GM12891 (cell line): ENCODE measurements around the gene RSPH9.

Experiments used
- DNase-seq: peaks from one replicate; pipeline ENCODE4 v3.0.0; 2011; ENCODE audit warnings: low spot score; ENCODE audit not compliant: insufficient read length
- FAIRE-seq: peaks from 2 replicates; lab custom pipeline; 2011; peaks lifted over from hg19 to GRCh38; lab: Jason Lieb, UNC
- PAX5 ChIP-seq: IDR thresholded peaks from 2 replicates; pipeline ENCODE4 v1.6.1; 2011; ENCODE audit warnings: low read length, moderate library complexity, mild to moderate bottlenecking; ENCODE audit not compliant: insufficient read depth, severe bottlenecking
- POLR2A ChIP-seq: IDR thresholded peaks from 2 replicates; pipeline ENCODE4 v1.6.1; 2011; ENCODE audit warnings: low read depth, low read length, control low read depth
- POLR2AphosphoS5 ChIP-seq: IDR thresholded peaks from 2 replicates; pipeline ENCODE4 v1.6.1; 2011; ENCODE audit warnings: low read depth, low read length, control low read depth
- POU2F2 ChIP-seq: IDR thresholded peaks from 2 replicates; pipeline ENCODE4 v1.6.1; 2011; ENCODE audit warnings: low read depth, mild to moderate bottlenecking, control low read depth, low read length, moderate library complexity
- SPI1 ChIP-seq: IDR thresholded peaks from 2 replicates; pipeline ENCODE4 v1.6.1; 2011; ENCODE audit warnings: low read depth, low read length, control low read depth
- TAF1 ChIP-seq: IDR thresholded peaks from 2 replicates; pipeline ENCODE4 v1.6.1; 2011; ENCODE audit warnings: low read depth, low read length, control low read depth

The RSPH9 gene

DNA sequence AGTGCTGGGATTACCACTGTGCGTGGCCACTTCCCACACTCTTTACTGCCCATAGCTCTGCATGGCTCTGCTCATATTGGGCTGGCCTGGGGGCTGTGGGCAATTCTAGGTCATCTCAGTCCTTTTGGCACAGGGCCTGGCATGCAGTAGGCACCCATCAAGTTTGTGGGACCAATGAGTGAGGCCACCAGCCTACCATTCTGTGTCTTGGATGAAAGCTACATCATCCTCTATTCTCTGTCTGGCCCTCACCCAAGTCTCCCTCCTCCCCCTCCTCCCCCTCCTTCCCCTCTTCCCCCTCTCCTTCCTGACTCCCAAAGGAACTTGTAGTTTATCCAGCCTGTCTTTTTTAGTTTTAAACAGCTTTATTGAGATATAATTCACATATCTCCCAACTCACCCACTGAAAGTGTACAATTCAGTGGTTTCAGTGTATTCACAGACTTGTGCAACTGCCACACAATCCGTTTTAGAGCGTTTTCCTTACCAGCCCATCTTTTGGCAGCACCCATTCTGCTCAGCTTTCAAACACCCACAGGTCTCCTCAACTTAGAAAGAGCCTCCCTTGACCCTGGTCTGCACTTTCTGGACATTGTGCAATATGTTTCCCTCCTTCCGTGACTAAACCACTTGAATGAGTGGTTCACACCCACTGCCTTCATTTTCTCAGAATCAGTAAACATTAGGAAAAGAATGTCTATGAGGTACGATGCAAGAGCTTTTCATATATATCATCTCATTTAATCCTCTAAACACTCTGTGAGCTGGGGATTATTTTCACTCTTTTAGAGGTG, 64.2 kb downstream of the RSPH9 start:
- DNase-seq (no peak), FAIRE-seq (no peak)
- TF ChIP-seq POU2F2 = no peak
- TF ChIP-seq SPI1 = no peak
- TF ChIP-seq TAF1 = no peak
- no peak for TF ChIP-seq POLR2AphosphoS5

DNA sequence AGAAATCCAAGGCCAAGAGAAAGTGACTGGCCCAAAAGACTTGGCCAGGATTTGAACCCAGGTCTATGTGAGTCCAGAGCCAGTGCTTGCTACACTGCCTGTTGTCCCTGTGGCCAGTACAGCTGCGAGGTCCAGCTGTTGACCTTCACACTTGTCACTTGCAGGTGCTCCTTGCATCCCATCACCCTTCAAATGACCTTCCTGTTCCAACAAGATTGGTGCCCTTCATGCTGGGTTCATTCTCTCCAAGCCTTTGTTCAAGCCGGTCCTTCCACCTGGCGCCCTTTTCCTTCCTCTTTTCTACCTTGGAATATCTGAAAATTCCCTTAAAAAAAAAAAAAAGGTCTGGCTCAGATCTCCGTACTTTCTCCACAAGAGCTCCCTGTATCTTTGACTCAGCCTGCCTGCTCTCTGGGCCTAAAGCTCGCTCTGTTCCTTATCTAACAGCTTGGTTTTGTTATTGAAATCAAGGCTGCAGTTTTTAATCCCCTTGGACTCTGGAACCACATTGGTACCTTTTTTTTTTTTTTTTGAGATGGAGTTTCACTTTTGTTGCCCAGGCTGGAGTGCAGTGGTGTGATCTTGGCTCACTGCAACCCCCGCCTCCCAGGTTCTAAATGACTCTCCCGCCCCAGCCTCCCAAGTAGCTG, 64.9 kb downstream of the RSPH9 start:
- FAIRE-seq (peak; percentile 9), DNase-seq (no peak)
- TF ChIP-seq POLR2A = no peak
- TF ChIP-seq TAF1 = no peak

DNA sequence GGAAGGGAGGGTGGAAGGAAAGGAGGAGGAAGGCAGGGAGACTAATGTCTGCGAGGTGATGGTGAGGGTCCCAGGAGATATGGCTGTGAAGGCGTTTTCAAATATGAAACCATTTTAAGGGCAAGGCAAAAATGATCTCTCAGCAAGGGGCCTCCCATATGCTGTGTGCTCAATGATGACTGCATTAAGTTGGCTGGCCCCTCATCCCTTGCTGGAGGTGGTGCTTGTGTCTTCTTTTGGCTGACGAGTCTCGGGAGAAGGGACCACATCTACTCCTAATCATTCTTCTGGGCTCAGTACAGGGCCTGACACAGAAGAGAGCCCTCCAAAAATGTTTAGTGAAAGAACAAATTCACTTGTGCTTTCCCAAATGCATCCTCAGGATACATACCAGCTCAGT, 65.7 kb downstream of the RSPH9 start:
- DNase-seq = no peak
- TF ChIP-seq POLR2A (no peak), POLR2AphosphoS5 (no peak), POU2F2 (no peak), TAF1 (no peak), PAX5 (no peak), SPI1 (no peak)
- no peak for FAIRE-seq

DNA sequence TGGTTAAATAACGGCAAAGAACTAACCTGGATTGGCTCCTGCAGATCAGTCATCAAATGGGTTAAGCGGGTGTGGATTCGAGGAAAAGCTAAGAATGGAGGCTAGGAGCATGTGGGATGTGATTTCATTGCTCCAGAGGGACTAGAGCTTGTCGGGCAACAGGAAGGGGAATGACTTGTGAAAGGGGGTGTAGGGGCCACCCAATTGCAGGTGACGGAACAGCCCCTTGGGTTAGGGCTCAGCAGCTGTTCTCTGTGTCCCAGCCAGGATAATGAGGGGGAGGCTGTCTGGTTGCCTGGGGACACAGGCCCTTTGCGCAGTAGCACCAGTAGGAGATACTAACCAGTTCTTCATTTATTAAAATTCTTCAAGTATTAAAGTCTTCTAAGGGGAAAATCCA, 67.7 kb downstream of the RSPH9 start:
- DNase-seq (no peak), FAIRE-seq (no peak)
- no peak for TF ChIP-seq TAF1
- TF ChIP-seq POLR2AphosphoS5 = no peak
- TF ChIP-seq POU2F2 = no peak
- TF ChIP-seq SPI1 = no peak
- TF ChIP-seq POLR2A = no peak
- no peak for TF ChIP-seq PAX5

DNA sequence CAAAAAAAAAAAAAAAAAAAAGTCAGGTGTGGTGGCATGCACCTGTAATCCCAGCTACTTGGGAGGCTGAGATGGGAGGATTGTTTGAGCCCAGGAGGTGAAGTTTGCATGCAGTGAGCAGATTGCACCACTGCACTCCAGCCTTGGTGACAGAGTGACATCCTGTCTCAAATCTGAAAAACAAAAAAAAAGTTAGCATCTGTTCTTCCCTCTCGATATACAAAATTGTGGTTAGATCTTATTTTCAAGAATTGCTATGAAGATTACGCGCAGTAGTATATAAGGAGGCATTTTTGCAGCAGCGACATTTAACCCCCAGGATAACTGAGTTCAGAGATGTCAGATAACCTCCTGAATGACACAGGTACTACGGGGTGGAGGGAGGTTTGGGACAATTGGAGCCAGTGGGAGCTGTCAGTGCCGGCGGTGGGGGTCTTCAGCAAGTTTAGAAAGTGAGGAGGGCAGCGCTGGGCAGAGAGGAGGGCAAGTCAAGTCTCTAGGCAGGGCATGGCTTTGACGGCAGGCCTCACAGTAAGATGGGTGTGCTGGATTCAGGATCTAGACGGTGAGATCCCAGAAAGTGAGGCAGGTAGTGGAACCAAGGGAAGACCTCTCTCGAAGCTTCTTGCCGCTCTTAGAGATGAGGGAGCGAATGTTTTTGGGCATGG, 68.9 kb downstream of the RSPH9 start:
- FAIRE-seq (peak; percentile 40), DNase-seq (no peak)
- no peak for TF ChIP-seq SPI1
- TF ChIP-seq POLR2AphosphoS5 = no peak
- no peak for TF ChIP-seq POLR2A
- no peak for TF ChIP-seq POU2F2
- TF ChIP-seq PAX5 = no peak
- TF ChIP-seq TAF1 = no peak

DNA sequence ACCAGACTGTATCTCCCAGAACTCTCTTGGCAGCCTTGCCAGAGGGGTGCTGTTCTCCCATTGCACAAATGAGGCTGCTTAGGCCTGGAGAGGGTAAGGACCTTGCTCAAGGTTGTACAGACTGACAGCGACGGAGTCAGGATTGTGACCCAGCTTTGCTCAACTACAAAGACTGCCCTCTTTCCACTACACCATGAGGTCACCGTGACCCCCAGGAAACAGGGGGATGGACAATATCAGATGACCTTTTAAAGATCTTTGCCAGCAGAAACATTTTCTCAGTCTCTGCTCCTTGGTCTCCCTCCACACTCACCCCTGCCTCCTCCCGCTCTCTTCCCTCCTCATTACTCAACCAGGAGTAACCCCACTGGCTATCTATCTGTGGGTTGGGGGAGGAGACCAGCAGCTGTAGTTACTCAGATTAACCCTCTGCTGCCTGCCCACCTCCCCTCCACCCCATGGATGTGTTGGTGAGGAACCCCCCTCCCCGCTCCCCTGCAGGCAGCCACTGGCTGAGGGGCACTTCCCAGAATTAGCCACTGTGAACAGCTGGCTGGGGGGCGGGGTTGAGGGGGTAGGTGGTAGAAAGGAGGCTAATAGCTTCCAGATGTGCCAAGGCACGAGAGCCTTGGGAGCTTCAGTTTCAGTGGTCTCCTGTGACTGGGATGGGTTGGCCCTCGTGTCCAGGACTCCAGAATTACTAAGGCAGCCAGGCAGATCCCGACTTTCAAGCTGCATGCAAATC, 69.6 kb downstream of the RSPH9 start:
- FAIRE-seq = no peak
- DNase-seq = no peak
- TF ChIP-seq SPI1 (0 out of 2 replicates have a peak, but pooled peaks have one; percentile 12), TAF1 (no peak), POU2F2 (0 out of 2 replicates have a peak, but pooled peaks have one; percentile 96)

DNA sequence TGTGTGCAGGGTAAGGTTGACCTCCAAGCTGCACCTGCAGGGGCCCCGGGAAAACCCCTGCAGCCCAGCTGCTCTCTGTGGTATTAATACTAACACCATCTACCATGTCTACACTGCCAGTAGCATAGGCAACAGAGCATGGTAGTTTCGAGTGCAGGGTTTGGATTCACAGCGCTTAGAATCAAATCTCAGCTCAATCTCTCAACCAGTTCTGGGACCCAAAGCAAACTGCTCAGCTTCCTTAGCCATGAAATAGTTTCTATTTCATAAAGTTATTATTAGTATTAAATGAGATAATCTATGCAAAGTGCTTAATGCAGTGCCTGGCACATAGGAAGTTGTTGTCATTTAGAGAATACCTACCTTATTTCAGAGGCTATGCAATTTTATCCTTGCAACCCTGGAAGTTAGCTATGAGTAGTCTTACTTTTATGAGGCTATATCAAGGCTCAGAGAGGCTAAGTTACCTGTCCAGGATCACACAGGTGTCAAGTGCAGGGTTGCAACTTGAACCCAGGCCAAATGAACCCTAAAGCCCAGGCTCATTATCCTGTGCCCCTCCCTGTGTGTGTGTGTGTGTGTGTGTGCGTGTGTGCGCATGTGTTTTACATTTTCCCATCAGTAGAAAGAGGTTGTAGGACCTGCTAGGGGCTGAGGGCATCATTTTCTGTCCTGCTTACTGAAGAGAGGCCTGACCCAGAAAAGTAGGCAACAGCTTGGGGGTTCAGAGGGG, 70.4 kb downstream of the RSPH9 start:
- peak; percentile 69 for DNase-seq
- TF ChIP-seq PAX5 = peak; percentile 68
- no peak for TF ChIP-seq SPI1
- peak; percentile 88 for FAIRE-seq

DNA sequence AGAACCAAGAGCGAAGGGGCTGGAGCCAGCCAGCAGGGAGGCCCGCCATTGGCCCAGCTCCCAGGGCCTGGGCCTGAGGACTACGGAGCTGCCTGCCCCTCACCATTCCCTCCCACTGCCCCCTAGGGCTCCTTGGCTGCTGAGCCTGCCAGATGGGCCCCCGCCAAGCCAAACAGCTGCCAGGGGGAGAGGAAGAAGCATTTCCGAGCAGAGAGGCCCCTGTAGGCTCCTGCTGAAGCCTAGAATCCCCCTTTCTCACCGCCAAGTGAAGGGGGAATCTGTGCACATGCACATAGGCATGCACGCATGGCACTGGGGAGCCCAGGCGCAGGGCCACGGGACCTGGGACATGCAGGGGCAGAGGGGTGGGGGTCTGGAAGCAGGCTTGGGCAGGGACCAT, 71.3 kb downstream of the RSPH9 start:
- DNase-seq = no peak
- TF ChIP-seq POU2F2 (no peak), POLR2A (no peak), SPI1 (no peak), TAF1 (no peak), PAX5 (no peak)
- FAIRE-seq = no peak

DNA sequence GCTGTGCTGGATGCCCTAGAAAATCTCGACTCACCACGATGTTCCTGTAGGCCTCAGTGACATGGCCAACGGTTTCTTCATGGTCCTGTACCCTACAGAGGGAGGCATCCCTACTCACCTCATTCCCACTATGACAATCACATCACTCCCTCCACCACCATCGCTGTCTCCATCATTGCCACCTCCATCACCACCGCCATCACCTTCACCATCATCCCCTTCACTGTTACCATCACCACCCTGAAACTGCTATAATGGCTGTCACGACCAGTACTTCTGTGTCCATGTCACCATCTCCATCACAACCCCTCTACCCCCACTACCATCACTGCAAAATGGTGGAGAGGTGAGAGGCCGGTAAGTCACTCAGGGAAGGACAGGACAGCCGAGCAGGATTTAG, 72.6 kb downstream of the RSPH9 start:
- no peak for DNase-seq
- peak; percentile 62 for FAIRE-seq
- TF ChIP-seq POU2F2 = no peak
- no peak for TF ChIP-seq SPI1
- TF ChIP-seq POLR2AphosphoS5 = no peak
- no peak for TF ChIP-seq PAX5
- no peak for TF ChIP-seq TAF1
- TF ChIP-seq POLR2A = no peak
